ENCODE measurements around the gene UGT1A4. TPM values are rescaled to one million over a fixed set of nuclear protein-coding genes. Genes with fewer than 3 reads are reported as not detected.
"Not testable (repeated sequence)": the region's sequence is repeated elsewhere in the genome, so short reads cannot be mapped to it uniquely, and the experiment has no call there.

The UGT1A4 gene
- total RNA-seq, 2 donors from 2014 or later = 0.93 to 1.8 TPM

GRCh38 chr2:233700028-233700635, 18.4 kb upstream of the UGT1A4 start:
- no peaks in the 10 kb centered on the region for H3K4me1 ChIP-seq
- TF ChIP-seq CTCF (IDR thresholded peaks at IDR 0.05) = no peak
- H3K27me3 ChIP-seq = no peaks in the 10 kb centered on the region
- no peak for DNase-seq
- no peaks in the 10 kb centered on the region for H3K9me3 ChIP-seq
- intact Hi-C loops (cut with DNase I) = no loop called here
- H3K27ac ChIP-seq = no peak overlapping the region
- no peaks in the 10 kb centered on the region for H3K36me3 ChIP-seq
- no peak overlapping the region for H3K9ac ChIP-seq (ENCODE audit: low read depth in 2 of 2, low read length in 2 of 2)
- no peak overlapping the region for H3K4me3 ChIP-seq

- not testable (repeated sequence) for H3K4me1 ChIP-seq
Measured at GRCh38 chr2:233700842-233701241, 17.7 kb upstream of the UGT1A4 start.

GRCh38 chr2:233702238-233702637, 16.3 kb upstream of the UGT1A4 start:
- DNase-seq = no peak
- no peak overlapping the region for H3K4me3 ChIP-seq
- no peak overlapping the region for H3K9ac ChIP-seq (ENCODE audit: low read depth in 2 of 2, low read length in 2 of 2)
- no peaks in the 10 kb centered on the region for H3K9me3 ChIP-seq
- no peak for TF ChIP-seq CTCF (IDR thresholded peaks at IDR 0.05)
- H3K27me3 ChIP-seq = no peaks in the 10 kb centered on the region
- H3K27ac ChIP-seq = no peak overlapping the region
- no peaks in the 10 kb centered on the region for H3K4me1 ChIP-seq
- intact Hi-C loops (cut with DNase I) = no loop called here
- no peaks in the 10 kb centered on the region for H3K36me3 ChIP-seq

More at GRCh38 chr2:233700842-233701241, 17.7 kb upstream of the UGT1A4 start:
- H3K9ac ChIP-seq (ENCODE audit: low read depth in 2 of 2, low read length in 2 of 2); H3K27me3 ChIP-seq; DNase-seq; intact Hi-C loops (cut with DNase I); H3K9me3 ChIP-seq; H3K4me3 ChIP-seq; H3K27ac ChIP-seq; H3K36me3 ChIP-seq: not testable (repeated sequence)

GRCh38 chr2:233705911-233706506, 12.5 kb upstream of the UGT1A4 start:
- H3K27ac ChIP-seq = no peak overlapping the region
- no peak for TF ChIP-seq CTCF (IDR thresholded peaks at IDR 0.05)
- H3K9ac ChIP-seq (ENCODE audit: low read depth in 2 of 2, low read length in 2 of 2) = no peak overlapping the region

GRCh38 chr2:233706720-233707119, 11.8 kb upstream of the UGT1A4 start:
- Histone ChIP-seq H3K4me3 (no peak overlapping the region), H3K9me3 (no peaks in the 10 kb centered on the region), H3K27ac (no peak overlapping the region), H3K4me1 (no peaks in the 10 kb centered on the region), H3K27me3 (no peaks in the 10 kb centered on the region), H3K9ac (ENCODE audit: low read depth in 2 of 2, low read length in 2 of 2) (no peak overlapping the region), H3K36me3 (no peaks in the 10 kb centered on the region)
- DNase-seq = no peak
- intact Hi-C loops (cut with DNase I) = no loop called here
- no peak for TF ChIP-seq CTCF (IDR thresholded peaks at IDR 0.05)

More at GRCh38 chr2:233705911-233706506, 12.5 kb upstream of the UGT1A4 start:
- Histone ChIP-seq H3K4me1 (no peaks in the 10 kb centered on the region), H3K9me3 (no peaks in the 10 kb centered on the region), H3K27me3 (no peaks in the 10 kb centered on the region), H3K36me3 (no peaks in the 10 kb centered on the region), H3K4me3 (no peak overlapping the region)
- no peak for DNase-seq
- intact Hi-C loops (cut with DNase I) = no loop called here

- Histone ChIP-seq H3K9me3 (no peaks in the 10 kb centered on the region), H3K4me1 (no peaks in the 10 kb centered on the region), H3K27ac (no peak overlapping the region), H3K9ac (ENCODE audit: low read depth in 2 of 2, low read length in 2 of 2) (no peak overlapping the region), H3K27me3 (no peaks in the 10 kb centered on the region), H3K36me3 (no peaks in the 10 kb centered on the region), H3K4me3 (no peak overlapping the region)
- intact Hi-C loops (cut with DNase I) = no loop called here
- DNase-seq = no peak
- TF ChIP-seq CTCF (IDR thresholded peaks at IDR 0.05) = no peak
Measured at GRCh38 chr2:233707940-233708644, 10.4 kb upstream of the UGT1A4 start.

All from colonic mucosa (tissue), 4 donors.